IMR-90 (cell line): ENCODE measurements around the gene ASMTL. TPM values are rescaled to one million over a fixed set of nuclear protein-coding genes. Genes with fewer than 3 reads are reported as not detected.
A peak's percentile ranks its signal among the peaks of the same experiment; 100 is the strongest.

Experiments
- ATAC-seq: fragments of 200-7000 bp; cut with Tn5 transposase; 2 replicates; pipeline ENCODE4 v1.9.1; 2020; ENCODE audit warnings: low read depth, mild to moderate bottlenecking, moderate library complexity
- BruUV-seq: library from RNA; stranded (reverse); fragments of 400-500 nt; replicated peaks from 2 replicates; lab custom pipeline; 2021; lab: Mats Ljungman, UMichigan
- CTCF ChIA-PET: fragments of 300-600 bp; formaldehyde crosslinking; extraction: SDS; loops from one replicate; lab custom pipeline; 2021; ENCODE audit warnings: antibody characterized with exemption; lab: Yijun Ruan, JAX
- POLR2A ChIA-PET: fragments of 300-600 bp; sonication (Branson Sonifier 250); formaldehyde crosslinking; loops from one replicate; lab custom pipeline; 2022; ENCODE audit warnings: antibody characterized with exemption; ENCODE audit not compliant: unreplicated experiment; lab: Charles Lee
- DNase-seq: peaks from one replicate; pipeline ENCODE4 v3.0.0; 2013
- H2AFZ ChIP-seq: replicated peaks from 2 replicates; pipeline ENCODE3; 2013; ENCODE audit warnings: low read length, mild to moderate bottlenecking; ENCODE audit not compliant: poor library complexity
- H2AK5ac ChIP-seq: 2 replicates; pipeline ENCODE4 v1.6.1; 2013; ENCODE audit warnings: low read depth, low read length, inconsistent platforms
- H2AK9ac ChIP-seq: replicated peaks from 2 replicates; pipeline ENCODE3; 2013; ENCODE audit warnings: mild to moderate bottlenecking, low read depth, low read length, moderate library complexity; ENCODE audit not compliant: poor library complexity
- H2BK120ac ChIP-seq: 2 replicates; pipeline ENCODE4 v1.6.1; 2013; ENCODE audit warnings: low read depth, low read length, inconsistent platforms
- H2BK15ac ChIP-seq: 3 replicates; pipeline ENCODE4 v1.6.1; 2013; ENCODE audit warnings: low read depth, low read length, inconsistent platforms
- H2BK20ac ChIP-seq: 2 replicates; pipeline ENCODE4 v1.6.1; 2013; ENCODE audit warnings: low read depth, mild to moderate bottlenecking, inconsistent platforms, low read length, moderate library complexity
- H2BK5ac ChIP-seq: 2 replicates; pipeline ENCODE4 v1.6.1; 2013; ENCODE audit warnings: mild to moderate bottlenecking, low read depth, low read length, inconsistent platforms; ENCODE audit not compliant: poor library complexity, severe bottlenecking
- H3K14ac ChIP-seq: replicated peaks from 2 replicates; pipeline ENCODE4 v1.6.1; 2013; ENCODE audit warnings: low read depth, low read length, inconsistent platforms
- H3K18ac ChIP-seq: 2 replicates; pipeline ENCODE4 v1.6.1; 2013; ENCODE audit warnings: low read depth, low read length, control low read depth
- H3K23ac ChIP-seq: 2 replicates; pipeline ENCODE4 v1.6.1; 2013; ENCODE audit warnings: low read depth, low read length, inconsistent platforms
- H3K27ac ChIP-seq: 2 replicates; pipeline ENCODE4 v1.5.1; 2013; ENCODE audit warnings: mild to moderate bottlenecking, control low read depth, low read length; ENCODE audit not compliant: insufficient read depth
- H3K27me3 ChIP-seq: 2 replicates; pipeline ENCODE4 v1.6.1; 2013; ENCODE audit warnings: low read length; ENCODE audit not compliant: control insufficient read depth, insufficient read depth
- H3K36me3 ChIP-seq: 2 replicates; pipeline ENCODE4 v1.6.1; 2013; ENCODE audit warnings: low read length, mixed read lengths; ENCODE audit not compliant: control insufficient read depth, insufficient read depth
- H3K4ac ChIP-seq: 2 replicates; pipeline ENCODE4 v1.6.1; 2013; ENCODE audit warnings: low read depth, low read length, inconsistent platforms
- H3K4me1 ChIP-seq: 2 replicates; pipeline ENCODE4 v1.6.1; 2013; ENCODE audit warnings: low read length, mixed read lengths; ENCODE audit not compliant: control insufficient read depth, insufficient read depth
- H3K4me2 ChIP-seq: 2 replicates; pipeline ENCODE4 v1.6.1; 2013; ENCODE audit warnings: low read depth, mild to moderate bottlenecking, control low read depth, low read length, moderate library complexity
- H3K4me3 ChIP-seq: 2 replicates; pipeline ENCODE4 v1.5.1; 2013; ENCODE audit warnings: low read depth, mild to moderate bottlenecking, control low read depth, low read length, moderate library complexity; ENCODE audit not compliant: insufficient read depth
- H3K56ac ChIP-seq: 2 replicates; pipeline ENCODE4 v1.6.1; 2013; ENCODE audit warnings: low read length, inconsistent platforms; ENCODE audit not compliant: insufficient read depth; ENCODE audit errors: extremely low read depth
- H3K79me1 ChIP-seq, 2 experiments: 2 replicates each; pipeline ENCODE4 v1.6.1; 2013; ENCODE audit warnings: low read length in 2 of 2, inconsistent platforms in 1 of 2, low read depth in 1 of 2
- H3K9ac ChIP-seq: 2 replicates; pipeline ENCODE4 v1.6.1; 2013; ENCODE audit warnings: low read depth, low read length, control low read depth
- H3K9me1 ChIP-seq: 2 replicates; pipeline ENCODE4 v1.6.1; 2013; ENCODE audit warnings: low read length, inconsistent platforms; ENCODE audit not compliant: insufficient read depth
- H3K9me3 ChIP-seq: 2 replicates; pipeline ENCODE4 v1.6.1; 2013; ENCODE audit warnings: low read length; ENCODE audit not compliant: control insufficient read depth, insufficient read depth
- H4K20me1 ChIP-seq: 2 replicates; pipeline ENCODE4 v1.6.1; 2013; ENCODE audit warnings: low read length, inconsistent platforms; ENCODE audit not compliant: insufficient read depth
- H4K5ac ChIP-seq: 2 replicates; pipeline ENCODE4 v1.6.1; 2013; ENCODE audit warnings: mild to moderate bottlenecking, low read depth, low read length, control low read depth
- H4K8ac ChIP-seq, 2 experiments: 2 replicates each; pipeline ENCODE4 v1.6.1; 2013; ENCODE audit warnings: low read depth in 2 of 2, low read length in 2 of 2, control low read depth in 1 of 2, inconsistent platforms in 1 of 2
- H4K91ac ChIP-seq: 2 replicates; pipeline ENCODE4 v1.6.1; 2013; ENCODE audit warnings: low read depth, low read length, inconsistent platforms; ENCODE audit not compliant: insufficient read depth
- BHLHE40 ChIP-seq: fragments of 150-350 bp; IDR thresholded peaks from 2 replicates; pipeline ENCODE4 v1.6.1; 2016; ENCODE audit warnings: mild to moderate bottlenecking, low read depth, low read length
- CEBPB ChIP-seq: IDR thresholded peaks from 2 replicates; pipeline ENCODE4 v1.6.1; 2012; ENCODE audit warnings: low read depth, low read length, improper control_type of control experiment
- CHD1 ChIP-seq: IDR thresholded peaks from 2 replicates; pipeline ENCODE4 v1.6.1; 2012; ENCODE audit warnings: low read depth, low read length, improper control_type of control experiment
- CTCF ChIP-seq: conservative IDR thresholded peaks from 2 replicates; pipeline ENCODE4 v1.5.1; 2012; ENCODE audit warnings: mild to moderate bottlenecking, low read depth, low read length, improper control_type of control experiment
- FOS ChIP-seq: fragments of 150-350 bp; IDR thresholded peaks from 2 replicates; pipeline ENCODE4 v1.6.1; 2016; ENCODE audit warnings: low read depth, low read length
- MAFK ChIP-seq: IDR thresholded peaks from 2 replicates; pipeline ENCODE4 v1.6.1; 2012; ENCODE audit warnings: low read depth, low read length, improper control_type of control experiment
- MAZ ChIP-seq: IDR thresholded peaks from 2 replicates; pipeline ENCODE4 v1.6.1; 2012; ENCODE audit warnings: low read depth, mild to moderate bottlenecking, low read length, improper control_type of control experiment, moderate library complexity, borderline replicate concordance
- MXI1 ChIP-seq: IDR thresholded peaks from 2 replicates; pipeline ENCODE4 v1.6.1; 2012; ENCODE audit warnings: low read depth, mild to moderate bottlenecking, low read length, moderate library complexity, borderline replicate concordance
- NFE2L2 ChIP-seq: fragments of 150-350 bp; IDR thresholded peaks from 2 replicates; pipeline ENCODE4 v1.6.1; 2016; ENCODE audit warnings: low read depth, mild to moderate bottlenecking, low read length
- POLR2A ChIP-seq: IDR thresholded peaks from 2 replicates; pipeline ENCODE4 v1.6.1; 2012; ENCODE audit warnings: mild to moderate bottlenecking, low read depth, low read length
- RAD21 ChIP-seq: IDR thresholded peaks from 2 replicates; pipeline ENCODE4 v1.6.1; 2012; ENCODE audit warnings: low read length, improper control_type of control experiment
- RCOR1 ChIP-seq: IDR thresholded peaks from 2 replicates; pipeline ENCODE4 v1.6.1; 2012; ENCODE audit warnings: mild to moderate bottlenecking, low read length, improper control_type of control experiment; ENCODE audit not compliant: insufficient replicate concordance
- RFX5 ChIP-seq: IDR thresholded peaks from 2 replicates; pipeline ENCODE4 v1.8.0; 2012; ENCODE audit warnings: low read depth, mild to moderate bottlenecking, low read length, moderate library complexity
- USF2 ChIP-seq: fragments of 150-350 bp; IDR thresholded peaks from 2 replicates; pipeline ENCODE4 v1.6.1; 2017; ENCODE audit warnings: mild to moderate bottlenecking, antibody characterized with exemption, low read length, low read depth
- WGBS, 2 experiments: methylation state at CpG; one replicate each; pipeline versions ENCODE4 v1.1.5 to v1.1.7; 2013; ENCODE audit warnings: missing lambda C conversion rate in 2 of 2; ENCODE audit not compliant: insufficient read length in 1 of 2; ENCODE audit errors: extremely low coverage in 2 of 2; 5-methylcytosine and 5-hydroxymethylcytosine counted together
- dilution Hi-C: fragments of 300-500 bp; cut with HindIII; formaldehyde crosslinking; loops from one replicate; pipeline ENCODE4 v1.14.3; 2018; ENCODE audit warnings: low sequenced_read_pairs; ENCODE audit not compliant: unreplicated experiment
- in situ Hi-C: fragments of 300-500 bp; cut with MboI; formaldehyde crosslinking; loops from 3 replicates; pipeline ENCODE4 v1.14.3; 2019; ENCODE audit warnings: low sequenced_read_pairs, inconsistent platforms, mixed read lengths
- intact Hi-C: fragments of 100-400 bp; cut with micrococcal nuclease; formaldehyde crosslinking; loops from 2 replicates; pipeline ENCODE4 v1.10.0; 2022
- polyA plus RNA-seq, 3 experiments: library from polyadenylated mRNA; depleted of rRNA; stranded (reverse); fragments of >200 nt; gene quantifications; 2 replicates each; pipeline ENCODE4 v1.2.3, GENCODE V29; 2012; ENCODE audit warnings: low replicate concordance in 1 of 3
- total RNA-seq: library from RNA; depleted of rRNA; stranded (reverse); fragments of >200 nt; gene quantifications from 2 replicates; pipeline ENCODE4 v1.2.3, GENCODE V29; 2012
- TF ChIP-seq, protein P1 (sequence below): fragments of 150-350 bp; IDR thresholded peaks from 2 replicates; pipeline ENCODE4 v1.6.1; 2016; ENCODE audit warnings: low read depth, mild to moderate bottlenecking, low read length, moderate library complexity, borderline replicate concordance

Gene ASMTL
- total and polyA plus RNA-seq, 2 of the 4 experiments (the other 2 are of a cell fraction) = 13.4 to 33.4 TPM

DNA sequence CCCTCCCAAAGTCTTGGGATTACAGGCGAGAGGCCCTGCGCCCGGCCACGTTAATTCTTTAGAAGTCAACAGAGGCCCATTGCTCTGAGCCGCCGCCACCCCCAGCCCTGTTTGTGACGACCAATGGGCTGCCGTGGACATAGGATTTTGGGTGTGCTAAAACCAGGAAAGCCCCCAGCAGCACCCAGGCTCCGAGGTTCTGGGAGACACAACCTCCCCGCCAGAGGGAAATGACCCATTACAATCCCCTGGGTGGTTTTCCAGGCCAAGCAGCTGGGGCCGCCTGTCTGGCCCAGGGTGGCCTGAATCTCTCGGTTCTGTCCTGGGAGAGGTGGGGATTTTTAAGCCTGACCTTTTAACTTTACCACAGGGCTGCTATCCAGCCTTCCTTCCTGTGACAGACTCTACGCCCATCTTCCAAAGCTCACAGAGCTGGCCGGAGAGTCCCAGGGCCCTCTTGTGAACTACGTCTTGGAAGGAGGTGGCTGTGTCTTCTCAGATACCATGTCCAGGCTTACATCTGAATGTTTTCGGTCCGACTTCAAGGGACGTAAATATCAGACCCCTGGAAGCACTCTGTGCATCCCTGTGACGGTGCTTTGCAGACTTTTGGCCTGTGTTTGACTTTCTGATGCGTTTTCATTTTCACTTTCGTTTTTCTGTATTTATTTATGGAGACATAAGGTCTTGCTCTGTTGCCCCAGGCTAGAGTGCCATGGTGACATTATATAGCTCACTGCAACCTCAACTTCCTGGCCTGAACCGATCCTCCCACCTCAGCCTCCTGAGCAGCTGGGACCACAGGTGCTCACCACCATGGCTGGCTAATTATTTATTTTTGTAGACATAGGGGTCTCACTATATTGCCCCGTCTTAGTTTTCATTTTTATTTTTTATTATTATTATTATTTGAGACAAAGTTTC lies 48.3 kb upstream of the ASMTL start:
- dilution Hi-C loops = no loop called here
- 90% methylated on average over 8 of the region's 23 CpGs; no CpG with 5 or more reads in 1 of the 2 experiments for WGBS, 2 experiments
- Histone ChIP-seq H4K5ac (no peak overlapping the region), H2AFZ (peak overlapping the region; percentile 14), H3K18ac (no peak overlapping the region), H3K9me3 (peaks cover 9% of the 10 kb centered on the region; the same call in 1 of the 2 replicates), H3K4me2 (no peak overlapping the region), H3K4ac (no peak overlapping the region), H3K36me3 (no peaks in the 10 kb centered on the region), H2AK5ac (no peak overlapping the region), H3K56ac (no peak overlapping the region), H4K20me1 (no peaks in the 10 kb centered on the region), H2AK9ac (no peak overlapping the region), H3K9me1 (no peaks in the 10 kb centered on the region), H2BK20ac (no peak overlapping the region), H3K23ac (no peak overlapping the region), H4K91ac (no peak overlapping the region), H3K14ac (no peak overlapping the region), H3K27ac (no peak overlapping the region), H3K4me3 (no peak overlapping the region), H2BK120ac (no peak overlapping the region), H3K27me3 (no peaks in the 10 kb centered on the region), H3K4me1 (no peaks in the 10 kb centered on the region), H2BK15ac (no peak overlapping the region), H3K9ac (no peak overlapping the region), H2BK5ac (no peak overlapping the region), H4K8ac (no peak overlapping the region), H3K79me1 (no peaks in the 10 kb centered on the region)
- no TSS peak for BruUV-seq
- CTCF ChIA-PET = no interaction called here
- in situ Hi-C loops = no loop called here
- no peak for DNase-seq
- intact Hi-C loops = no loop called here
- POLR2A ChIA-PET = no interaction called here
- no peak for ATAC-seq
- no peak for TF ChIP-seq MXI1
- TF ChIP-seq FOS = no peak
- no peak for TF ChIP-seq RCOR1
- no peak for TF ChIP-seq MAZ
- TF ChIP-seq CHD1 = no peak
- no peak for TF ChIP-seq NFE2L2
- no peak for TF ChIP-seq CEBPB
- no peak for TF ChIP-seq CTCF
- TF ChIP-seq RAD21 = no peak
- no peak for TF ChIP-seq POLR2A
- TF ChIP-seq RFX5 = no peak
- no peak for TF ChIP-seq BHLHE40
- no peak for TF ChIP-seq MAFK
- no peak for TF ChIP-seq USF2
- TF ChIP-seq, protein P1, sequence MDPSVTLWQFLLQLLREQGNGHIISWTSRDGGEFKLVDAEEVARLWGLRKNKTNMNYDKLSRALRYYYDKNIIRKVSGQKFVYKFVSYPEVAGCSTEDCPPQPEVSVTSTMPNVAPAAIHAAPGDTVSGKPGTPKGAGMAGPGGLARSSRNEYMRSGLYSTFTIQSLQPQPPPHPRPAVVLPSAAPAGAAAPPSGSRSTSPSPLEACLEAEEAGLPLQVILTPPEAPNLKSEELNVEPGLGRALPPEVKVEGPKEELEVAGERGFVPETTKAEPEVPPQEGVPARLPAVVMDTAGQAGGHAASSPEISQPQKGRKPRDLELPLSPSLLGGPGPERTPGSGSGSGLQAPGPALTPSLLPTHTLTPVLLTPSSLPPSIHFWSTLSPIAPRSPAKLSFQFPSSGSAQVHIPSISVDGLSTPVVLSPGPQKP = no peak
